Measurements from ENCODE around the gene CRYL1. TPM values are rescaled to one million over a fixed set of nuclear protein-coding genes. Genes with fewer than 3 reads are reported as not detected.

CRYL1 gene
- total and polyA plus RNA-seq, 2 of the 8 experiments (the other 6 are each of a cell fraction or from before 2014, with no cell fraction given): 1.9 to 6.4 TPM

- TF ChIP-seq CTBP2 (IDR thresholded peaks at IDR 0.05; ENCODE audit: borderline replicate concordance, insufficient read depth, insufficient read length, low read length): no peak
- TF ChIP-seq TAF7 (optimal IDR thresholded peaks at IDR 0.05; ENCODE audit: borderline replicate concordance, low read depth, low read length): no peak
Measured at GRCh38 chr13:20388184-20388583, 137.5 kb downstream of the CRYL1 start (continued).
